Measurements from ENCODE around the gene CSMD2. TPM values are rescaled to one million over a fixed set of nuclear protein-coding genes. Genes with fewer than 3 reads are reported as not detected.

Gene CSMD2
- total and polyA plus RNA-seq, 2 of the 8 experiments (the other 6 are each of a cell fraction or from before 2014, with no cell fraction given): 7.0 to 14.7 TPM

GRCh38 chr1:34166191-34166624 lies 1.2 kb upstream of the CSMD2 start (continued):
- TF ChIP-seq MAX (IDR thresholded peaks at IDR 0.05): no peak; the same call in 1 of the 2 replicates
- no peak for TF ChIP-seq TEAD4 (IDR thresholded peaks at IDR 0.05; ENCODE audit: low read depth, low read length)
- peak; percentile 68 for TF ChIP-seq BACH1 (IDR thresholded peaks at IDR 0.05; ENCODE audit: low read length)
- TF ChIP-seq SAP30 (IDR thresholded peaks at IDR 0.05; ENCODE audit: insufficient read depth, insufficient replicate concordance, low read length): no peak
- TF ChIP-seq ASH2L (IDR thresholded peaks at IDR 0.05; ENCODE audit: low read length): peak; percentile 45
- no peak for TF ChIP-seq CTBP2 (IDR thresholded peaks at IDR 0.05; ENCODE audit: borderline replicate concordance, insufficient read depth, insufficient read length, low read length)
- TF ChIP-seq EP300 (IDR thresholded peaks at IDR 0.05; ENCODE audit: borderline replicate concordance in 1 of 2, low read depth in 2 of 2, low read length in 2 of 2): no peak
- TF ChIP-seq CREB1 (IDR thresholded peaks at IDR 0.05): peak; percentile 30; the same call in 1 of the 2 replicates
- TF ChIP-seq KDM4A (IDR thresholded peaks at IDR 0.05; ENCODE audit: low read depth, low read length, severe bottlenecking): peak; percentile 68
